K562 (cell line): ENCODE results near the gene MTERF2. TPM values are rescaled to one million over a fixed set of nuclear protein-coding genes. Genes with fewer than 3 reads are reported as not detected.

Experiments
- ATAC-seq: fragments of 200-7000 bp; cut with Tn5 transposase; 3 replicates; pipeline ENCODE4 v1.9.1; 2020; ENCODE audit warnings: moderate library complexity
- BruUV-seq: library from RNA; stranded (reverse); fragments of 400-500 nt; replicated peaks from 2 replicates; lab custom pipeline; 2021; lab: Mats Ljungman, UMichigan
- CTCF ChIA-PET: fragments of 300-600 bp; formaldehyde crosslinking; extraction: SDS; loops from one replicate; lab custom pipeline; 2021; ENCODE audit warnings: low intra/inter-chr PET ratio; lab: Yijun Ruan, JAX
- POLR2A ChIA-PET: fragments of 300-600, 350-650 bp; sonication (Branson Sonifier 250); formaldehyde crosslinking; extraction: SDS; loops from one replicate; lab custom pipeline; 2021; ENCODE audit warnings: antibody characterized with exemption, inconsistent platforms; lab: Yijun Ruan, JAX
- DNase-seq, 4 experiments: peaks; one replicate each; pipeline versions ENCODE4 v3.0.0 to v3.0.0-alpha.2; 2011 to 2018; ENCODE audit warnings: low spot score in 3 of 4, mixed read lengths in 3 of 4; ENCODE audit errors: extremely low read depth in 1 of 4
- FAIRE-seq: peaks from 2 replicates; lab custom pipeline; 2011; peaks lifted over from hg19 to GRCh38; lab: Jason Lieb, UNC
- H2AFZ ChIP-seq: 2 replicates; pipeline ENCODE4 v1.6.0; 2011; ENCODE audit warnings: low read depth, low read length, control low read depth, inconsistent platforms
- H3K27ac ChIP-seq: fragments of 200-600 bp; 3 replicates; pipeline ENCODE4 v1.8.0; 2011; ENCODE audit warnings: low read depth, mild to moderate bottlenecking, control low read depth, inconsistent platforms, low read length, moderate library complexity, mixed read lengths; ENCODE audit errors: extremely low read depth
- H3K27me3 ChIP-seq, 2 experiments: fragments of 300-600 bp in 1 of 2; 2 replicates in 1 of 2; 3 replicates in 1 of 2; pipeline versions ENCODE4 v1.6.0 to v1.8.0; 2011; ENCODE audit warnings: inconsistent platforms in 2 of 2, low read length in 2 of 2, mild to moderate bottlenecking in 1 of 2, mixed read lengths in 1 of 2, moderate library complexity in 1 of 2; ENCODE audit not compliant: control insufficient read depth in 2 of 2, insufficient read depth in 2 of 2
- H3K36me3 ChIP-seq: fragments of 300-600 bp; 3 replicates; pipeline ENCODE4 v1.8.0; 2011; ENCODE audit warnings: mild to moderate bottlenecking, low read length, inconsistent platforms; ENCODE audit not compliant: control insufficient read depth, insufficient read depth
- H3K4me1 ChIP-seq, 2 experiments: fragments of 200-600 bp in 1 of 2; replicated peaks in 1 of 2; 2 replicates in 1 of 2; 3 replicates in 1 of 2; pipeline versions ENCODE4 v1.5.1 to v1.8.0; 2011; ENCODE audit warnings: inconsistent platforms in 2 of 2, low read length in 2 of 2, mild to moderate bottlenecking in 1 of 2, mixed read lengths in 1 of 2, moderate library complexity in 1 of 2; ENCODE audit not compliant: control insufficient read depth in 2 of 2, insufficient read depth in 2 of 2
- H3K4me2 ChIP-seq: 2 replicates; pipeline ENCODE4 v1.6.1; 2011; ENCODE audit warnings: low read length, control low read depth, inconsistent platforms, mixed read lengths; ENCODE audit not compliant: insufficient read depth
- H3K4me3 ChIP-seq: fragments of 200-600 bp; sonication (generic), shearing (Covaris generic); 2 replicates; pipeline ENCODE4 v1.5.1; 2016; ENCODE audit warnings: control low read depth, inconsistent platforms
- H3K79me2 ChIP-seq: fragments of 200-600 bp; 3 replicates; pipeline ENCODE4 v1.8.0; 2011; ENCODE audit warnings: low read length, inconsistent platforms; ENCODE audit not compliant: control insufficient read depth, insufficient read depth
- H3K9ac ChIP-seq, 2 experiments: 2 replicates each; pipeline versions ENCODE4 v1.6.0 to v1.6.1; 2011; ENCODE audit warnings: low read depth in 2 of 2, low read length in 2 of 2, control low read depth in 1 of 2, inconsistent platforms in 1 of 2, mild to moderate bottlenecking in 1 of 2, mixed read lengths in 1 of 2; ENCODE audit not compliant: insufficient read depth in 1 of 2
- H3K9me1 ChIP-seq: one replicate; pipeline ENCODE4 v1.6.0; 2011; ENCODE audit warnings: inconsistent platforms, mild to moderate bottlenecking, low read length, moderate library complexity; ENCODE audit not compliant: control insufficient read depth, insufficient read depth
- H3K9me3 ChIP-seq: replicated peaks from 2 replicates; pipeline ENCODE4 v1.5.1; 2011; ENCODE audit warnings: low read depth, low read length, inconsistent platforms; ENCODE audit not compliant: control insufficient read depth, insufficient read depth
- H4K20me1 ChIP-seq: replicated peaks from 2 replicates; pipeline ENCODE4 v1.6.1; 2011; ENCODE audit warnings: low read length, inconsistent platforms, mixed read lengths; ENCODE audit not compliant: control insufficient read depth, insufficient read depth
- C11orf30 ChIP-seq: fragments of 450-650 bp; IDR thresholded peaks from 2 replicates; pipeline ENCODE4 v1.6.1; 2016; ENCODE audit warnings: low read depth, mild to moderate bottlenecking
- CREB1 ChIP-seq, 2 experiments: sonication (generic) in 1 of 2; formaldehyde crosslinking in 1 of 2; IDR thresholded peaks; 2 replicates each; pipeline versions ENCODE4 v1.6.1 to v1.8.0; 2012 to 2022; ENCODE audit warnings: inconsistent platforms in 1 of 2, mild to moderate bottlenecking in 1 of 2, missing genetic modification reagents in 1 of 2, moderate library complexity in 1 of 2
- CREM ChIP-seq: IDR thresholded peaks from 2 replicates; pipeline ENCODE4 v1.6.1; 2014; ENCODE audit warnings: antibody characterized with exemption, low read depth
- HNRNPH1 ChIP-seq: fragments of 200-400 bp; formaldehyde crosslinking; optimal IDR thresholded peaks from 2 replicates; pipeline ENCODE3; 2017; ENCODE audit warnings: low read depth, mild to moderate bottlenecking, low read length, moderate library complexity
- IRF2 ChIP-seq: sonication (generic); formaldehyde crosslinking; IDR thresholded peaks from 2 replicates; pipeline ENCODE4 v1.8.1; 2022; ENCODE audit warnings: mild to moderate bottlenecking, missing genetic modification reagents
- MAFG ChIP-seq: fragments of 450-650 bp; conservative IDR thresholded peaks from 2 replicates; pipeline ENCODE4 v1.6.1; 2016; ENCODE audit warnings: missing genetic modification characterization, missing compliant biosample characterization
- MXD1 ChIP-seq: fragments of 250-450 bp; sonication (Bioruptor Pico); IDR thresholded peaks from 2 replicates; pipeline ENCODE4 v1.8.0; 2021; ENCODE audit warnings: borderline replicate concordance, mild to moderate bottlenecking, moderate library complexity; ENCODE audit not compliant: poor library complexity, severe bottlenecking
- NFE2 ChIP-seq: IDR thresholded peaks from 2 replicates; pipeline ENCODE4 v1.6.1; 2014; ENCODE audit warnings: antibody characterized with exemption, low read depth
- PTTG1 ChIP-seq: fragments of 450-650 bp; IDR thresholded peaks from 2 replicates; pipeline ENCODE4 v1.6.1; 2016; ENCODE audit warnings: low read depth, mild to moderate bottlenecking, missing genetic modification characterization, missing compliant biosample characterization
- SETDB1 ChIP-seq: IDR thresholded peaks from one replicate; pipeline ENCODE4 v1.6.1; 2012; ENCODE audit warnings: low read length, control low read depth, inconsistent platforms
- TCF15 ChIP-seq: fragments of 250-450 bp; sonication (Bioruptor Pico); IDR thresholded peaks from 2 replicates; pipeline ENCODE4 v1.8.0; 2022; ENCODE audit warnings: moderate library complexity, mild to moderate bottlenecking, inconsistent platforms
- ZFP36 ChIP-seq: fragments of 150-350 bp; IDR thresholded peaks from 2 replicates; pipeline ENCODE4 v1.6.1; 2018; ENCODE audit warnings: low read length, low read depth; ENCODE audit not compliant: partially characterized antibody
- ZNF695 ChIP-seq: fragments of 450-650 bp; formaldehyde crosslinking; IDR thresholded peaks from 2 replicates; pipeline ENCODE4 v1.4.0; 2020; ENCODE audit warnings: mild to moderate bottlenecking, moderate library complexity
- WGBS: fragments of 100-300 bp; shearing (Covaris generic); methylation state at CpG from one replicate; pipeline ENCODE4 v1.1.6; 2016; ENCODE audit warnings: low coverage, mixed read lengths; ENCODE audit not compliant: insufficient coverage; ENCODE audit errors: missing lambda C conversion rate; 5-methylcytosine and 5-hydroxymethylcytosine counted together
- in situ Hi-C: fragments of 300-500 bp; cut with MboI; formaldehyde crosslinking; loops from 4 replicates; pipeline ENCODE4 v1.15.0; 2018; ENCODE audit warnings: inconsistent platforms, mixed read lengths
- intact Hi-C: fragments of 100-400 bp; cut with micrococcal nuclease; formaldehyde crosslinking; loops from 2 replicates; pipeline ENCODE4 v1.14.2; 2022
- polyA plus RNA-seq, 8 experiments: library from polyadenylated mRNA; depleted of rRNA in 4 of 8; stranded (reverse) in 5 of 8; unstranded in 3 of 8; fragments of >200 nt; fragmentation: Nextera tagmentation in 2 of 8; fragmentation: Illumina TruSeq in 1 of 8; extraction: Ambion mirVana in 2 of 8; extraction: Trizol in 1 of 8; gene quantifications; 2 replicates each; pipeline versions ENCODE4 v1.2.1 to v1.2.3, GENCODE V29; 2011 to 2014; ENCODE audit warnings: inconsistent platforms in 1 of 8, missing spikeins in 1 of 8
- total RNA-seq, 7 experiments: library from RNA; depleted of rRNA in 6 of 7; stranded (reverse); fragments of >200 nt in 6 of 7; fragmentation: Illumina TruSeq in 2 of 7; extraction: Trizol in 2 of 7; gene quantifications; 2 replicates each; pipeline versions ENCODE4 v1.2.1 to v1.2.3, GENCODE V29; 2011 to 2021; ENCODE audit warnings: low replicate concordance in 1 of 7
- TF ChIP-seq, protein P1 (sequence below), 3 experiments: fragments of 200-800 bp in 1 of 3; fragments of 250-450 bp in 1 of 3; fragments of 450-650 bp in 1 of 3; sonication (Bioruptor Pico) in 1 of 3; sonication (Bioruptor generic) in 1 of 3; formaldehyde crosslinking in 1 of 3; IDR thresholded peaks; 2 replicates each; pipeline versions ENCODE4 v1.6.1 to v1.8.0; 2016 to 2022; ENCODE audit warnings: mild to moderate bottlenecking in 2 of 3, missing genetic modification characterization in 2 of 3, missing compliant biosample characterization in 1 of 3, moderate library complexity in 1 of 3

The MTERF2 gene
- total and polyA plus RNA-seq, 9 of the 15 experiments (the other 6 are each of a cell fraction or from before 2014, with no cell fraction given): 10.0 to 63.2 (median 33.2) TPM

DNA sequence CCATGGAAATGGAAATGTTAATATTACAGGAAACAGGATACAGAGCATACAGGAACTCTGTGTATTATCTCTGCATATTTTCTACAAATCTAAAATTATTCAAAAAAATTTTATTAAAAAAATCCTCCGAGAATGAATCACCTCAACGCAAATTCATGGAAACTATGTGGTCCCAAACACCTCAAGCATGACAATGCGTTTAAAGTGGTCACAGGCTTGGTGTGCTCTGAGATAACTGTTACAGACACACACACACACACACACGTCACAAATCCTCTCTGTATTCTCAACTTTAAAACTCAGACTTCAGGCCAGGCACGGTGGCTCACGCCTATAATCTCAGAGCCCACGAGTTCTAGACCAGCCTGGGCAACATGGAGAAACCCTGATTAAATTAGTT lies 45.3 kb upstream of the MTERF2 start:
- 29% methylated on average over 7 of the region's 7 CpGs for WGBS
- Histone ChIP-seq H4K20me1 (no peaks in the 10 kb centered on the region), H3K4me1 (peaks cover 0 to 6% of the 10 kb centered on the region in 2 experiments; a peak in 2 of 5 replicates), H3K27me3 (no peaks in the 10 kb centered on the region), H3K27ac (no peak overlapping the region), H3K36me3 (no peaks in the 10 kb centered on the region; the same call in 2 of the 3 replicates), H3K9me1 (no peaks in the 10 kb centered on the region), H3K4me2 (no peak overlapping the region), H3K79me2 (peaks cover 9% of the 10 kb centered on the region; the same call in 1 of the 3 replicates), H3K9me3 (no peaks in the 10 kb centered on the region), H2AFZ (no peak overlapping the region), H3K9ac (no peak overlapping the region), H3K4me3 (no peak overlapping the region)
- ChIA-PET POLR2A (interaction anchor here (1.1 kb wide), 1 partner anchor 11 kb away, joined by 6 read pairs; no protein-coding TSS in a partner anchor), CTCF (no interaction called here)
- FAIRE-seq (peak; percentile 37), DNase-seq (peak in 2 of 4 experiments; percentile 13 to 27), ATAC-seq (peak; percentile 70)
- in situ Hi-C loops: no loop called here
- TF ChIP-seq CREM: peak; percentile 22; the same call in 1 of the 2 replicates
- no peak for TF ChIP-seq TCF15 (CRISPR knock-in tag)
- TF ChIP-seq MAFG: peak; percentile 37
- TF ChIP-seq IRF2 (CRISPR knock-in tag): no peak
- TF ChIP-seq PTTG1: no peak
- no peak for TF ChIP-seq HNRNPH1
- TF ChIP-seq SETDB1: no peak
- no peak for TF ChIP-seq ZFP36
- no peak for TF ChIP-seq MXD1 (CRISPR knock-in tag)
- TF ChIP-seq CREB1 (IDR thresholded peaks at IDR 0.05): no peak
- TF ChIP-seq CREB1 (CRISPR knock-in tag; IDR thresholded peaks at IDR 0.05): no peak
- no peak for TF ChIP-seq ZNF695 (CRISPR knock-in tag)
- TF ChIP-seq NFE2: peak; percentile 29; the same call in 1 of the 2 replicates
- TF ChIP-seq, protein P1, sequence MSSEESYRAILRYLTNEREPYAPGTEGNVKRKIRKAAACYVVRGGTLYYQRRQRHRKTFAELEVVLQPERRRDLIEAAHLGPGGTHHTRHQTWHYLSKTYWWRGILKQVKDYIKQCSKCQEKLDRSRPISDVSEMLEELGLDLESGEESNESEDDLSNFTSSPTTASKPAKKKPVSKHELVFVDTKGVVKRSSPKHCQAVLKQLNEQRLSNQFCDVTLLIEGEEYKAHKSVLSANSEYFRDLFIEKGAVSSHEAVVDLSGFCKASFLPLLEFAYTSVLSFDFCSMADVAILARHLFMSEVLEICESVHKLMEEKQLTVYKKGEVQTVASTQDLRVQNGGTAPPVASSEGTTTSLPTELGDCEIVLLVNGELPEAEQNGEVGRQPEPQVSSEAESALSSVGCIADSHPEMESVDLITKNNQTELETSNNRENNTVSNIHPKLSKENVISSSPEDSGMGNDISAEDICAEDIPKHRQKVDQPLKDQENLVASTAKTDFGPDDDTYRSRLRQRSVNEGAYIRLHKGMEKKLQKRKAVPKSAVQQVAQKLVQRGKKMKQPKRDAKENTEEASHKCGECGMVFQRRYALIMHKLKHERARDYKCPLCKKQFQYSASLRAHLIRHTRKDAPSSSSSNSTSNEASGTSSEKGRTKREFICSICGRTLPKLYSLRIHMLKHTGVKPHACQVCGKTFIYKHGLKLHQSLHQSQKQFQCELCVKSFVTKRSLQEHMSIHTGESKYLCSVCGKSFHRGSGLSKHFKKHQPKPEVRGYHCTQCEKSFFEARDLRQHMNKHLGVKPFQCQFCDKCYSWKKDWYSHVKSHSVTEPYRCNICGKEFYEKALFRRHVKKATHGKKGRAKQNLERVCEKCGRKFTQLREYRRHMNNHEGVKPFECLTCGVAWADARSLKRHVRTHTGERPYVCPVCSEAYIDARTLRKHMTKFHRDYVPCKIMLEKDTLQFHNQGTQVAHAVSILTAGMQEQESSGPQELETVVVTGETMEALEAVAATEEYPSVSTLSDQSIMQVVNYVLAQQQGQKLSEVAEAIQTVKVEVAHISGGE (CRISPR knock-in tag; IDR thresholded peaks at IDR 0.05): no peak
- TF ChIP-seq C11orf30: 0 out of 2 replicates have a peak, but pooled peaks have one; percentile 34
- intact Hi-C loops: no loop called here
- no TSS peak for BruUV-seq
